RWPE1 (cell line): ENCODE results near the gene RGPD4.
"Not testable (repeated sequence)": the region's sequence is repeated elsewhere in the genome, so short reads cannot be mapped to it uniquely, and the experiment has no call there.

ENCODE experiments used
- CTCF ChIA-PET: fragments of 350-600 bp; sonication (Branson Sonifier 250); formaldehyde crosslinking; extraction: SDS; loops from one replicate; lab custom pipeline; 2021; lab: Yijun Ruan, JAX
- POLR2A ChIA-PET: fragments of 400-600 bp; formaldehyde crosslinking; extraction: SDS; loops from one replicate; lab custom pipeline; 2020; ENCODE audit warnings: antibody characterized with exemption; ENCODE audit not compliant: low non-redundant PET; lab: Yijun Ruan, JAX
- DNase-seq: peaks from one replicate; pipeline ENCODE4 v3.0.0; 2012; ENCODE audit warnings: low spot score
- H3K27ac ChIP-seq: fragments of 450-650 bp; 2 replicates; pipeline ENCODE4 v1.5.1; 2017
- TF ChIP-seq, protein P1 (sequence below): fragments of 450-650 bp; conservative IDR thresholded peaks from 2 replicates; pipeline ENCODE4 v1.5.1; 2017; ENCODE audit warnings: low read depth, mild to moderate bottlenecking

Gene RGPD4

DNA sequence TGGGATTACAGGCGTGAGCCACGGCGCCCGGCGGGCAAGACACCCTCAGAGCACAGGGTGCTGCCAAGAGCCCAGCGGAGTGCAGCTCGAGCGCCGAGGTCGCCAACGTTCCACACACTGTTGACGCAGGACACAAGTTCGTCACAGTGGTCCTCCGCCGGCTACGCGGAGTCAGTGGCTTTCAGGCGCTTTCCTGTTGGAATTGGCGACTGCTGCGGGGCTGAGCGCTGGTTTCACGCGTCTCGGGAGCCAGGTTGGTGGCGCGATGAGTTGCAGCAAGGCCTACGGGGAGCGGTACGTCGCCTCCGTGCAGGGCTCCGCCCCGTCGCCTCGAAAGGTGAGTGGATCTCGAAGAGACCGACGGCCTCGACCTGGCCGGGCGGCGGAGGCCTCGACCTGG, at the start of gene RGPD4:
Gene RGPD4 (plus strand): TSS at position 144 of the 400 bp plus-strand sequence. CDS start 122 bp downstream, at position 266.
- H3K27ac ChIP-seq, POLR2A ChIA-PET, CTCF ChIA-PET, DNase-seq: not testable (repeated sequence)

DNA sequence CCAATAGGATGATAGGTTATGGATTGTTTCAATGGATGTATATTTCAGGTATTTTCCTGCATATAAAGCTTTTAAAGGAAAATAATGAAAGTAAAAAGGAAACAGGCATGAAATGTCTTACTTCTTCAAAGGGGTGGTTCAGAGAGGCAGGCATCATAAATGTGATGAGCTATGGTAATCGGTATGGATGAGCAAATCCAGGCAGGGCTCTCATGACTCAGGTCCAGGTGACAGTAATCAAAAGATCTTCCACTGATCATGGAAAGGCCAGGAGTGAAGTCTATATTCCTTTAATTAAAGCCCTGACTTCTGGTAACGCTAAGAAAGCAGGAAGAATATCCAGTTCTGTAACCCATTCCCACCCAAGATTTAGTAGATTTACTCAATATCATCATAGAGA, 48.7 kb upstream of the RGPD4 start:
- no peak overlapping the region for H3K27ac ChIP-seq
- POLR2A ChIA-PET, result no interaction called here
- TF ChIP-seq, protein P1, sequence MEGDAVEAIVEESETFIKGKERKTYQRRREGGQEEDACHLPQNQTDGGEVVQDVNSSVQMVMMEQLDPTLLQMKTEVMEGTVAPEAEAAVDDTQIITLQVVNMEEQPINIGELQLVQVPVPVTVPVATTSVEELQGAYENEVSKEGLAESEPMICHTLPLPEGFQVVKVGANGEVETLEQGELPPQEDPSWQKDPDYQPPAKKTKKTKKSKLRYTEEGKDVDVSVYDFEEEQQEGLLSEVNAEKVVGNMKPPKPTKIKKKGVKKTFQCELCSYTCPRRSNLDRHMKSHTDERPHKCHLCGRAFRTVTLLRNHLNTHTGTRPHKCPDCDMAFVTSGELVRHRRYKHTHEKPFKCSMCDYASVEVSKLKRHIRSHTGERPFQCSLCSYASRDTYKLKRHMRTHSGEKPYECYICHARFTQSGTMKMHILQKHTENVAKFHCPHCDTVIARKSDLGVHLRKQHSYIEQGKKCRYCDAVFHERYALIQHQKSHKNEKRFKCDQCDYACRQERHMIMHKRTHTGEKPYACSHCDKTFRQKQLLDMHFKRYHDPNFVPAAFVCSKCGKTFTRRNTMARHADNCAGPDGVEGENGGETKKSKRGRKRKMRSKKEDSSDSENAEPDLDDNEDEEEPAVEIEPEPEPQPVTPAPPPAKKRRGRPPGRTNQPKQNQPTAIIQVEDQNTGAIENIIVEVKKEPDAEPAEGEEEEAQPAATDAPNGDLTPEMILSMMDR, result no peak
- CTCF ChIA-PET, result no interaction called here
- DNase-seq, result peak; percentile 13

DNA sequence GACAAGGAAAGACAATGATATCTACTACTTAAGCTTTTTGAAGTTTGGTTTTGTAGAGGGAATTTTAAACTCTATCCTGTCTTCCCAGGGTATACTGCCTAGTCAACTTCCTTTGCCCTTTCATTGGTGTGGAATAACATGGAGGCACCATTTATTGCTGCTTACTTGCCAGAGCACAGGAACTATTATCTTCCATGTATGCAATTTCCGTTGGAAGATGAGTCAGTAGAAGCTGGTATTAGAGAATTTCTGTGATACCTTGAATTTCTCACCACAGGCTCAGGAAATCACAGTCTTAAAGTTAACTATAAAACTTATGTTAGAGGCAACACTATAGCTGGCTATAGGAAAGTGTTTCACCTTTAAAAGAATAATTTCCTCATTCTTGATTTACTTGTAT, 40.9 kb upstream of the RGPD4 start:
- TF ChIP-seq, protein P1, result no peak
- no peak overlapping the region for H3K27ac ChIP-seq
- CTCF ChIA-PET, result no interaction called here
- POLR2A ChIA-PET, result no interaction called here
- DNase-seq, result no peak

DNA sequence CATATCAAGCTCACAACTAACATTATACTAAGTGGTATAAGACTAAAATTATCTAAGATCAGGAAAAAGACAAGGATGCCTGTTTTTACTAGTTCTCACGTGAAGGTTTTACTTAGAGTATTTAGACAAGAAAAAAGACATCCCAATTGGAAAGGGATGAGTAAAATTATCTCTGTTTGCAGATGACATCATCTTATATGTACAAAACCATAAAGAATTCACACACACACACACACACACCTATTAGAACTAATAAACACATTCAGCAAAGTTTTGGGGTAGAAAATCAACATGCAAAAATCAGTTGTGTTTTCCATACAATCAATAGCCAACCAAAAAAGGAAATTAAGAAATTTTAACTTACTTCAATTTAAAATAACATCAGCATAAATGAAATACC, 35.9 kb upstream of the RGPD4 start:
- TF ChIP-seq, protein P1, result no peak
- POLR2A ChIA-PET, result no interaction called here
- no peak overlapping the region for H3K27ac ChIP-seq
- CTCF ChIA-PET, result no interaction called here
- DNase-seq, result no peak

DNA sequence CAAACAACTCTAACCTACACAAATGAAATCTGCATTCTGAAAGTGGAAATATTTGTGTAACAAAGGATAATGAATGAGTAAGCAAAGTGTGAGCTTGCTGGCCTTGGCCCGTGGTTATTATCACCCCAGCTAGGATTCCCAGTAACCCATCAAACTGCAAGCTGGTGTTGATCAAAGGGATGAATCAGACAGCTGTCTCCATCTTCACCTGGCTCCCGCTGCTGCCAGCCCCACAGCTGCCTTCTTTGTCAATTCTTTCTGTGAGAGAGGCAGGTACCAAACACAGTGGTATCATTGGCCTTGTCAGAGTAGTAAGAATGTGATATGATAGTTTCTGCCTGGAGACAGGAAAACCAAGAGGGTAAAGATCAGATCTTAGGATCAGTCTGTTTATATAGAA, 25.2 kb upstream of the RGPD4 start:
- DNase-seq, result no peak
- POLR2A ChIA-PET, result no interaction called here
- no peak overlapping the region for H3K27ac ChIP-seq
- CTCF ChIA-PET, result no interaction called here
- TF ChIP-seq, protein P1, result no peak

DNA sequence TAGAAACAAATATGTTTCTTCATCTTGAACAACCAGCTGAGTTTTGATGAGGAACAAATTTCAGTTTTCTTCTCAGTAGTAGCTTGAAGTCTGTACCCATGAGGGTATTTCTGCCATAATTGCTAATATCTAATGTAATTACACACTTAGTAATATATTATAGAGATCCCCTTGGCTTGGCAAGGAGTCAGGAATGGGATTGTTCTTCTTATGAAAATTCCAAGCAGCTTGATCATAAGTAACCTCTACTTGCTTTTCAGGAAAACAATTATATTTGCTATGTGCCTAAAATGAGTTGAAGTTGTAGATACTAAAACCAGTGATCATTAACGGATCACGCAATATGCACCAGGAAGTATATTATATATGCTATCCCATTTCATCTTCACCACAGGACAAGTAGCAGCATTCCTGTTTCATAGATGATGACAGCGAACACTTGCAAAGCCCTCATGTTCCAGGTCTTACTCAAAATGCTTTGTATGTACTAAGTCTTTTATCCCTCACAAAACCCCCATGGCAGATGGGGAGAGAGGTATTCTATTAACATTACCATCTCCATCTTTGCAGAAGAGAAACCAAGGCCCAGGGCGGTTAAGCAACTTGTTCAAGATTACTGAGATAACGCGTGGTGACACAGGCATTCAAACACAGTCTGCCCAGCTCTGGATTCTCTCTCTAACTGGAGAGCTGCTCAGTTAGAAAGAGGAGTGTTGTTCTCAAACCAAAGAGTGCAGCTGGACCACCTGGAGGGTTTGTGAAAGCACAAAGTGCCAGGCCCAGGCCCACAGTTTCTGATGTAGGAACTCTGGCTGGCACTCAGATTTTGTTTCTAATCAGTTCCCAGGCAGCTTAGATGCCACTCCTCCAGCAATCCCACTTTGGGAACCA, 21.8 kb upstream of the RGPD4 start:
- ChIA-PET POLR2A (no interaction called here), CTCF (no interaction called here)
- TF ChIP-seq, protein P1, result no peak
- DNase-seq, result no peak
- H3K27ac ChIP-seq, result no peak overlapping the region

DNA sequence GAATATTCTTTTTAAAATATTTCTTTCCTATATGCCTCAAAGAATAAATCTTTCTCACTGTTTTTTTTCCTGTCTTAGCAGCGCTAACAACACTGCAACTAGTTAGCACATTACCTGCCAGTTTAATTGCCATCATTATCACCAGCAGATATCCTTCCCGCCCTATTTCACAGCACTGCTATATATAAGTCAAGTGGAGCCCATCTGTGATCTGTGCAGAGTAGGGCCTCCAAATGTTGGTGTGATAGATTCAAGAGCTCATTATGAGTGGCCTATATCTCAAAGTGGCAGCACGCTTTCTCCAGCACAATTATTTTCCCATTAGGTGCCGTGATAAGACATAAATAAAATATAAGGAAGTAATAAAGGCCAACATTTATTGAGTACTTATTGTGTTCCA, 19.8 kb upstream of the RGPD4 start:
- ChIA-PET CTCF (no interaction called here), POLR2A (no interaction called here)
- TF ChIP-seq, protein P1, result no peak
- no peak overlapping the region for H3K27ac ChIP-seq
- DNase-seq, result no peak
